Ectodermal cell (in vitro differentiated cells): ENCODE results near the gene CHERP.

Experiments
- H3K27ac ChIP-seq: 2 replicates; pipeline ENCODE4 v1.7.0; 2013; ENCODE audit warnings: mild to moderate bottlenecking, low read depth, low read length; ENCODE audit not compliant: insufficient read depth, poor library complexity, severe bottlenecking
- H3K27me3 ChIP-seq: 2 replicates; pipeline ENCODE4 v1.7.0; 2013; ENCODE audit warnings: mild to moderate bottlenecking, low read length; ENCODE audit not compliant: insufficient read depth, control insufficient read depth, poor library complexity, severe bottlenecking
- H3K36me3 ChIP-seq: one replicate; pipeline ENCODE4 v1.7.0; 2013; ENCODE audit warnings: low read length; ENCODE audit not compliant: control insufficient read depth, insufficient read depth
- H3K4me1 ChIP-seq: one replicate; pipeline ENCODE4 v1.7.0; 2013; ENCODE audit warnings: low read length; ENCODE audit not compliant: control insufficient read depth, insufficient read depth
- H3K4me3 ChIP-seq: 2 replicates; pipeline ENCODE4 v1.7.0; 2013; ENCODE audit warnings: low read depth, low read length, control low read depth; ENCODE audit not compliant: insufficient read depth
- H3K9me3 ChIP-seq: 2 replicates; pipeline ENCODE4 v1.7.0; 2013; ENCODE audit warnings: mild to moderate bottlenecking, low read length, moderate library complexity; ENCODE audit not compliant: control insufficient read depth
- WGBS, 2 experiments: methylation state at CpG; one replicate each; pipeline ENCODE4 v1.1.7; 2013; ENCODE audit warnings: missing lambda C conversion rate in 2 of 2; 5-methylcytosine and 5-hydroxymethylcytosine counted together

Gene CHERP

GRCh38 chr19:16576690-16577530 lies 34.7 kb upstream of the CHERP start:
- H3K27me3 ChIP-seq: no peaks in the 10 kb centered on the region
- H3K36me3 ChIP-seq: no peaks in the 10 kb centered on the region
- no peak overlapping the region for H3K4me3 ChIP-seq
- H3K27ac ChIP-seq: no peak overlapping the region
- no peaks in the 10 kb centered on the region for H3K4me1 ChIP-seq
- H3K9me3 ChIP-seq: no peaks in the 10 kb centered on the region
- WGBS, 2 experiments: 96% methylated on average over 52 of the region's 52 CpGs

- Histone ChIP-seq H3K4me3 (no peak overlapping the region), H3K9me3 (no peaks in the 10 kb centered on the region), H3K36me3 (no peaks in the 10 kb centered on the region), H3K27me3 (no peaks in the 10 kb centered on the region), H3K27ac (no peak overlapping the region), H3K4me1 (peaks cover 4% of the 10 kb centered on the region)
- 95 to 96% methylated on average over 48 of the region's 48 CpGs for WGBS, 2 experiments
These were observed 33.8 kb upstream of the CHERP start for GRCh38 chr19:16575861-16576689.

- H3K36me3 ChIP-seq: no peaks in the 10 kb centered on the region
- 93 to 96% methylated on average over 2 of the region's 2 CpGs for WGBS, 2 experiments
These were observed 33.0 kb upstream of the CHERP start for GRCh38 chr19:16575282-16575681.

GRCh38 chr19:16573925-16574324 lies 31.7 kb upstream of the CHERP start:
- Histone ChIP-seq H3K9me3 (no peaks in the 10 kb centered on the region), H3K4me3 (peak overlapping the region; percentile 91), H3K27ac (no peak overlapping the region), H3K36me3 (no peaks in the 10 kb centered on the region), H3K27me3 (no peaks in the 10 kb centered on the region), H3K4me1 (peaks cover 6% of the 10 kb centered on the region)

More at GRCh38 chr19:16575282-16575681, 33.0 kb upstream of the CHERP start:
- H3K4me1 ChIP-seq: peaks cover 6% of the 10 kb centered on the region
- no peak overlapping the region for H3K27ac ChIP-seq
- H3K9me3 ChIP-seq: no peaks in the 10 kb centered on the region
- no peak overlapping the region for H3K4me3 ChIP-seq
- H3K27me3 ChIP-seq: no peaks in the 10 kb centered on the region

GRCh38 chr19:16573296-16573695 lies 31.1 kb upstream of the CHERP start:
- Histone ChIP-seq H3K9me3 (no peaks in the 10 kb centered on the region), H3K4me3 (peak overlapping the region; percentile 91), H3K4me1 (peaks cover 6% of the 10 kb centered on the region), H3K27me3 (no peaks in the 10 kb centered on the region), H3K36me3 (no peaks in the 10 kb centered on the region), H3K27ac (no peak overlapping the region)
- WGBS, 2 experiments: 69 to 73% methylated on average over 13 of the region's 13 CpGs

- Histone ChIP-seq H3K27ac (peak within 1 kb of the TSS; percentile 69), H3K9me3 (no peaks in the 10 kb centered on the region), H3K27me3 (no peaks in the 10 kb centered on the region), H3K36me3 (no peaks in the 10 kb centered on the region), H3K4me3 (peak within 1 kb of the TSS; percentile 91), H3K4me1 (peaks cover 6% of the 10 kb centered on the region)
- 1% methylated on average over 83 of the region's 83 CpGs for WGBS, 2 experiments
These were observed 30.3 kb upstream of the CHERP start, which contains the start of gene SLC35E1 for GRCh38 chr19:16572332-16573211. TSS of gene SLC35E1 (minus strand) at chr19:16572415. CDS start at chr19:16572364, 51 bp downstream.

GRCh38 chr19:16571822-16572331 lies 29.6 kb upstream of the CHERP start:
- Histone ChIP-seq H3K9me3 (no peaks in the 10 kb centered on the region), H3K36me3 (peaks cover 4% of the 10 kb centered on the region), H3K27ac (peak overlapping the region; percentile 36)

GRCh38 chr19:16571283-16571682 lies 29.0 kb upstream of the CHERP start:
- WGBS, 2 experiments: 39 to 53% methylated on average over 6 of the region's 6 CpGs
- H3K4me3 ChIP-seq: peak overlapping the region; percentile 91

More at GRCh38 chr19:16571822-16572331, 29.6 kb upstream of the CHERP start:
- H3K27me3 ChIP-seq: no peaks in the 10 kb centered on the region
- H3K4me3 ChIP-seq: peak overlapping the region; percentile 91
- 1% methylated on average over 75 of the region's 75 CpGs for WGBS, 2 experiments
- peaks cover 6% of the 10 kb centered on the region for H3K4me1 ChIP-seq

GRCh38 chr19:16569609-16570320 lies 27.5 kb upstream of the CHERP start:
- Histone ChIP-seq H3K36me3 (peaks cover 8% of the 10 kb centered on the region), H3K4me3 (no peak overlapping the region), H3K9me3 (no peaks in the 10 kb centered on the region), H3K4me1 (peaks cover 6% of the 10 kb centered on the region), H3K27me3 (no peaks in the 10 kb centered on the region), H3K27ac (no peak overlapping the region)
- 93 to 96% methylated on average over 17 of the region's 17 CpGs for WGBS, 2 experiments

More at GRCh38 chr19:16571283-16571682, 29.0 kb upstream of the CHERP start:
- H3K27ac ChIP-seq: no peak overlapping the region
- peaks cover 6% of the 10 kb centered on the region for H3K4me1 ChIP-seq
- peaks cover 8% of the 10 kb centered on the region for H3K36me3 ChIP-seq
- no peaks in the 10 kb centered on the region for H3K27me3 ChIP-seq
- H3K9me3 ChIP-seq: no peaks in the 10 kb centered on the region
